Kidney (tissue), 14 donors: ENCODE results near the gene TREML4. TPM values are rescaled to one million over a fixed set of nuclear protein-coding genes. Genes with fewer than 3 reads are reported as not detected.

Source experiments
- DNase-seq, 5 donors: peaks; one replicate each; pipeline ENCODE4 v3.0.0-alpha.2; 2013 to 2020
- FAIRE-seq: peaks from 2 replicates; lab custom pipeline; 2012; peaks lifted over from hg19 to GRCh38; lab: Jason Lieb, UNC
- H3K27ac ChIP-seq, 2 donors: one replicate each; pipeline ENCODE4 v1.7.0; 2013; ENCODE audit warnings: low read depth in 2 of 2, low read length in 2 of 2, inconsistent platforms in 1 of 2
- H3K27me3 ChIP-seq: one replicate; pipeline ENCODE4 v1.7.1; 2013; ENCODE audit warnings: low read length, inconsistent platforms; ENCODE audit not compliant: control insufficient read depth, insufficient read depth
- H3K36me3 ChIP-seq, 3 donors: one replicate each; pipeline versions ENCODE4 v1.7.0 to v1.7.1; 2013; ENCODE audit warnings: low read length in 3 of 3, control low read depth in 1 of 3, inconsistent platforms in 1 of 3; ENCODE audit not compliant: insufficient read depth in 3 of 3, control insufficient read depth in 2 of 3
- H3K4me1 ChIP-seq, 3 donors: one replicate each; pipeline versions ENCODE4 v1.7.0 to v1.7.1; 2013; ENCODE audit warnings: low read length in 3 of 3, inconsistent platforms in 1 of 3, low read depth in 1 of 3; ENCODE audit not compliant: control insufficient read depth in 2 of 3, insufficient read depth in 2 of 3
- H3K4me3 ChIP-seq, 3 donors: one replicate each; pipeline versions ENCODE4 v1.7.0 to v1.8.1; 2013; ENCODE audit warnings: low read length in 3 of 3, control low read depth in 1 of 3, inconsistent platforms in 1 of 3
- H3K9ac ChIP-seq, 3 donors: one replicate each; pipeline versions ENCODE4 v1.7.0 to v1.7.1; 2013; ENCODE audit warnings: low read length in 3 of 3, control low read depth in 1 of 3, inconsistent platforms in 1 of 3
- H3K9me3 ChIP-seq, 3 donors: one replicate each; pipeline versions ENCODE4 v1.7.0 to v1.7.1; 2013; ENCODE audit warnings: low read length in 3 of 3, control low read depth in 1 of 3, inconsistent platforms in 1 of 3; ENCODE audit not compliant: control insufficient read depth in 2 of 3, insufficient read depth in 1 of 3
- CTCF ChIP-seq: IDR thresholded peaks from 3 replicates; pipeline ENCODE4 v1.5.1; 2012; ENCODE audit warnings: mild to moderate bottlenecking, moderate library complexity, borderline replicate concordance; ENCODE audit not compliant: insufficient read depth; ENCODE audit errors: extremely low read depth
- intact Hi-C: fragments of 100-400 bp; cut with DNase I; formaldehyde crosslinking; loops from one replicate; pipeline ENCODE4 v1.11.1; 2022
- polyA plus RNA-seq: library from polyadenylated mRNA; stranded (reverse); fragments of 350-450 nt; fragmentation: Illumina TruSeq; extraction: RNeasy Lipid Tissue Mini Kit (QIAGEN cat#74804); gene quantifications from one replicate; pipeline ENCODE4 v1.2.3, GENCODE V29; 2014; ENCODE audit warnings: low read depth, low replicate concordance; ENCODE audit not compliant: insufficient read depth
- total RNA-seq: library from RNA; stranded (reverse); fragmentation: NEBNext Ultra II Directional; extraction: Animal tissue kit (Norgen Biotek cat#: 25700); gene quantifications from one replicate; pipeline ENCODE4 v1.2.1, GENCODE V29; 2021
- donor health status: control.
- donor health status: control.
- donor health status: control.
- donor health status: control.
- donor health status: control.
- donor health status: DM: yes; HTN: yes; CAD: no.
- donor health status: Normal renal cell carcinoma (clear cell type).

TREML4 gene
- total and polyA plus RNA-seq, 2 donors from 2014 or later = not detected

- H3K27me3 ChIP-seq = no peaks in the 10 kb centered on the region
- DNase-seq (no peak), FAIRE-seq (no peak)
- H3K9me3 ChIP-seq = no peaks in the 10 kb centered on the region
- H3K36me3 ChIP-seq = no peaks in the 10 kb centered on the region
- no peak for TF ChIP-seq CTCF
- H3K9ac ChIP-seq = no peak overlapping the region
- no peak overlapping the region for H3K4me3 ChIP-seq
- intact Hi-C loops = no loop called here
- peaks cover 0 to 3% (median 3%) of the 10 kb centered on the region in 3 donors for H3K4me1 ChIP-seq
- H3K27ac ChIP-seq = no peak overlapping the region
Measured at GRCh38 chr6:41252401-41253169, 24.4 kb downstream of the TREML4 start.

GRCh38 chr6:41255110-41255509 is 27.0 kb downstream of the TREML4 start:
- Histone ChIP-seq H3K4me3 (no peak overlapping the region), H3K27ac (no peak overlapping the region), H3K9ac (no peak overlapping the region), H3K9me3 (peaks cover 0 to 4% (median 0%) of the 10 kb centered on the region in 3 donors), H3K4me1 (peaks cover 0 to 3% (median 3%) of the 10 kb centered on the region in 3 donors), H3K36me3 (no peaks in the 10 kb centered on the region), H3K27me3 (no peaks in the 10 kb centered on the region)
- DNase-seq = no peak
- FAIRE-seq = no peak
- intact Hi-C loops = no loop called here
- no peak for TF ChIP-seq CTCF

- H3K4me1 ChIP-seq = peaks cover 0 to 3% (median 3%) of the 10 kb centered on the region in 3 donors
- intact Hi-C loops = no loop called here
- no peaks in the 10 kb centered on the region for H3K27me3 ChIP-seq
- no peaks in the 10 kb centered on the region for H3K36me3 ChIP-seq
- H3K9me3 ChIP-seq = peaks cover 0 to 4% (median 0%) of the 10 kb centered on the region in 3 donors
- no peak overlapping the region for H3K9ac ChIP-seq
- H3K27ac ChIP-seq = no peak overlapping the region
- TF ChIP-seq CTCF = no peak
- H3K4me3 ChIP-seq = no peak overlapping the region
- peak in 1 of 5 donors; percentile 26 for DNase-seq
- FAIRE-seq = no peak
Measured at GRCh38 chr6:41255638-41256246, 27.6 kb downstream of the TREML4 start.
